Measurements from ENCODE around the gene PDS5B.

GRCh38 chr13:32585550-32586079 is 637 bp upstream of the PDS5B start:
- TF ChIP-seq CTCF (IDR thresholded peaks at IDR 0.05) (no peak), EP300 (IDR thresholded peaks at IDR 0.05) (no peak)

Measured in tibial nerve (tissue), 4 donors.